ENCODE data around the gene PRCD.

- TF ChIP-seq CTCF (IDR thresholded peaks at IDR 0.05; ENCODE audit: poor library complexity, severe bottlenecking) (no peak), POLR2AphosphoS5 (IDR thresholded peaks at IDR 0.05) (no peak), RAD21 (conservative IDR thresholded peaks at IDR 0.05) (no peak)
These were observed 26.1 kb downstream of the PRCD start for GRCh38 chr17:76565728-76566612.
